ENCODE results near the gene TAS2R13.

DNA sequence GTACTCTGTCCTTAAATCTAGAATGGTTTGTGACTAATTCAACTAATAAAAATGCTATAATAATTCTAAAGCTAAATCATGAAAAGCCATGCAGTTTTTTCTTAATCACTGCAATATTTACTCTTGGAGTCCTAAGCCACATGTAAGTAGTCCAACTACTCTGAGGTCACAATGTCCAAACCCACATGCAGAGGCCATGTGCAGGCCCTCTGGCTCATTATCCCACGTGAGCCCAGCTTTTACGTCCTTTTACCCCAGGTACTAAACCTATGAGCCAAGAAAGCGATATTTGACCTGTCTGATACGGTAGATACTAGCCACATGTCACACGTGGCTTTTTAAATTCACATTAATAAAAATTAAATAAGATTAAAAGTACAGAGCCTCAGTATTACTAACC lies 12.5 kb downstream of the TAS2R13 start:
- TF ChIP-seq POLR2A (IDR thresholded peaks at IDR 0.05) = no peak
- TF ChIP-seq, protein P1, sequence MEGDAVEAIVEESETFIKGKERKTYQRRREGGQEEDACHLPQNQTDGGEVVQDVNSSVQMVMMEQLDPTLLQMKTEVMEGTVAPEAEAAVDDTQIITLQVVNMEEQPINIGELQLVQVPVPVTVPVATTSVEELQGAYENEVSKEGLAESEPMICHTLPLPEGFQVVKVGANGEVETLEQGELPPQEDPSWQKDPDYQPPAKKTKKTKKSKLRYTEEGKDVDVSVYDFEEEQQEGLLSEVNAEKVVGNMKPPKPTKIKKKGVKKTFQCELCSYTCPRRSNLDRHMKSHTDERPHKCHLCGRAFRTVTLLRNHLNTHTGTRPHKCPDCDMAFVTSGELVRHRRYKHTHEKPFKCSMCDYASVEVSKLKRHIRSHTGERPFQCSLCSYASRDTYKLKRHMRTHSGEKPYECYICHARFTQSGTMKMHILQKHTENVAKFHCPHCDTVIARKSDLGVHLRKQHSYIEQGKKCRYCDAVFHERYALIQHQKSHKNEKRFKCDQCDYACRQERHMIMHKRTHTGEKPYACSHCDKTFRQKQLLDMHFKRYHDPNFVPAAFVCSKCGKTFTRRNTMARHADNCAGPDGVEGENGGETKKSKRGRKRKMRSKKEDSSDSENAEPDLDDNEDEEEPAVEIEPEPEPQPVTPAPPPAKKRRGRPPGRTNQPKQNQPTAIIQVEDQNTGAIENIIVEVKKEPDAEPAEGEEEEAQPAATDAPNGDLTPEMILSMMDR (IDR thresholded peaks at IDR 0.05) = no peak
